Measurements from ENCODE around the gene ZFP57.
"Not testable (repeated sequence)": the region's sequence is repeated elsewhere in the genome, so short reads cannot be mapped to it uniquely, and the experiment has no call there.

Gene ZFP57

DNA sequence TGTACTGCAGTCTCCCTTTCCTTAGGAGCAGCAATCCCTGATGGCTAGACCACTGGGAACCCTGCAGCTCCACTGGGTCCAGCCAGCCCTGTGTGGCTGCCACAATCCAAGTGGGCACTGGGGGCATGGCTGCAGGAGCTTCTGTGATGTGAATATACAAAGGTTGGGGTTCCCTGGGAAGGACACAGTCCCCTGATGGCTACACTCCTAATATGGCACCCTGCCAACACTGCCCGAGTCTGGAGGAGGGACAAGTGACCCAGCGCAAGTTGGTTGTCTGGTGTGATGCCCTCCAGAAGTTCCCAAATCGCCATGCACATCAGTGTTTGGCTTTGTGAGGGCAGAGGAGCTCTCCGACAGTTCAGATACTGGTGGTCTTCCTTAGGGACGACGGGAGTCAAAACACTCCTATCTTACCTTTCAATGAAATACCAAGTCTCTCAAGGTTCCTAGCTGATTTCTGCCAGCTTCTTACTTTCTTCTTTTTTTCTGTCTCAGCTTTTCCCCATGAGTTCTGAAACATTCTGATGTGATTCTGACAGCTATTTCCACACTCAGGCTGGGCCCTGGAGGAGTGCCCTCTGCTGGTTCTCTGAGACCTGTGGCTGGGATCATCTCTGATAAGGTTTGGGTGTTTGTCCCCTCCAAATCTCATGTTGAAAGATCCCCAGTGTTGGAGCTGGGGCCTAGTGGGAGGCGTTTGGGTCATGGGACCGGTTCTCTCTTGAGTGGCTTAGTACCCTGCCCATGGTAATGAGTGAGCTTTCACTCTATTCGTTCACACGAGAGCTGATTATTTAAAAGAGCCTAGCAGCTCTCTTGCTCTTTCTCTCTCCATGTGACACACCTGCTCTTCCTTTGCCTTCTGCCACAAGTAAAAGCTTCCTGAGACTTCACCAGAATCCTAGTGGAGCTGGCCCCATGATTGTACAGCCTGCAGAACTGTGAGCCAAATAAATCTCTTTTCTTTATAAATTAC, 15.5 kb upstream of the ZFP57 start:
- in situ Hi-C loops (cut with MboI; ENCODE audit: low sequenced_read_pairs), result no loop called here

DNA sequence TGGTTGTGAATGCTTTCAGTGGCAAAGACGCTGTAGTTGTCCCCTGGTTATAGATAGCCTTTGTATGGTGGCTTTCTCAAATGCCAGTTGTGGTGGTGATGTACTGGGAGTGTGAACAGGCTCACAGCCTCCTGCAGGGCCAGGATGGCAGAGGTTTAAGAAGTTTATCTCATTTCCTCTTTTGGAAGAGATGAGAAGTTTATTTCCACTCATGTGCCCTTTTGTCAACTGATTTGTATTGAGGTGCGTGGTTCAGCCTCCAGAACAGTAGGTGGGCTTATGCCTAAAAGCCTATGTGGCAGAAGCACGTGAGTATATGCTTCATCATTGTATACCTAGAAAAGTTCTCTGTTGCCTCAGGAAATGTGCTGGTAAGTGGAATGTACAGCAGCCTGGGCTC, 13.7 kb upstream of the ZFP57 start:
- in situ Hi-C loops (cut with MboI; ENCODE audit: low sequenced_read_pairs), result no loop called here

GRCh38 chr6:29685718-29686326, 4.9 kb upstream of the ZFP57 start:
- in situ Hi-C loops (cut with MboI; ENCODE audit: low sequenced_read_pairs), result no loop called here

- in situ Hi-C loops (cut with MboI; ENCODE audit: low sequenced_read_pairs), result no loop called here
Observed at GRCh38 chr6:29681811-29682210, 859 bp upstream of the ZFP57 start.

GRCh38 chr6:29680416-29680815, 536 bp downstream of the ZFP57 start:
- in situ Hi-C loops (cut with MboI; ENCODE audit: low sequenced_read_pairs), result no loop called here

- in situ Hi-C loops (cut with MboI; ENCODE audit: low sequenced_read_pairs), result no loop called here
Observed at GRCh38 chr6:29679962-29680361, 990 bp downstream of the ZFP57 start.

DNA sequence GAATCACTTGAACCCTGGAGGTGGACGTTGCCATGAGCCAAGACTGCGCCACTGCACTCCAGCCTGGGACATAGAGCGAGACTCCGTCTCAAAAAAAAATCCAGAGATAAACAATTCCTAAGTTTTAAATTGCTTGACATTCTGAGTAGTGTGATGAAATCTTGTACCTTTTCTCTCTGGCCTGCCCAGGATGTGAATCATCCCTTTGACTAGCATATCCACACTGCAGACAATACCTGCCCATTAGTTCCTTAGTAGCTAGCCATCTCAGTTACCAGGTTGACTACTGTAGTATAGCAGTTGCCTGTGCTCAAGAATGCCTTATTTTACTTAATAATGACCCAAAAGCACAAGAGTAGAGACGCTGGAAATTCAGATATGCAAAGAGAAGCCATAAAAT, 2.8 kb downstream of the ZFP57 start:
- in situ Hi-C loops (cut with MboI; ENCODE audit: low sequenced_read_pairs), result no loop called here

DNA sequence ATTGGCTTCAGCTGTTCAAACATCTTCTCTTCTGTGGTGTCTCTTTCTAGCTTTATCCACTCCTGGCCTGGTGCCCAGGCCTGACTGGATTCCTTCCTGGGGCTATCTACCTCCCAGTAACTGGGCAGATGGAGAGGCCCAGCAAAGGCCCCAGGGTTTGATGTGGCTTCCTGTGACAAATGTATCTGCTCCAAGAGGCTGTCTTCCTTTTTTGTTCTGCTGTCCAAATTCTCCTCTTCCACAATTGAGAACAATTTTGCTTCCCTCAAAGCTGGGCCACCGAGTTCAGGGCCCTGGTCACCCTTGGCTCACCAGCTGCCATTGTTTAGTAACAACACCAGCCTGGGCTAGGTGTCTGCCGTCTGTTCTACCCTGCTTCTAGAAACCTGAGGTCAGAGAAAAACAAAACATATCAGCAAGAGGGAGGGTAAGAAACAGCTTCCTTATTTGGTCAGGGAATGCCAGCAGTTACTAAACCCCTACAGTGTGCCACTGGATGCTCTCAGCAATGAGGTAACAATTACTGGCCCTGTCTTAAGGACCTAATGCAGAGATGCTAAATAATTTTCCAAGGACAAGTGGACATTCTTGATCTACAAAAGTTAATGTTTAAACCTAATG, 3.9 kb downstream of the ZFP57 start:
- in situ Hi-C loops (cut with MboI; ENCODE audit: low sequenced_read_pairs), result no loop called here

DNA sequence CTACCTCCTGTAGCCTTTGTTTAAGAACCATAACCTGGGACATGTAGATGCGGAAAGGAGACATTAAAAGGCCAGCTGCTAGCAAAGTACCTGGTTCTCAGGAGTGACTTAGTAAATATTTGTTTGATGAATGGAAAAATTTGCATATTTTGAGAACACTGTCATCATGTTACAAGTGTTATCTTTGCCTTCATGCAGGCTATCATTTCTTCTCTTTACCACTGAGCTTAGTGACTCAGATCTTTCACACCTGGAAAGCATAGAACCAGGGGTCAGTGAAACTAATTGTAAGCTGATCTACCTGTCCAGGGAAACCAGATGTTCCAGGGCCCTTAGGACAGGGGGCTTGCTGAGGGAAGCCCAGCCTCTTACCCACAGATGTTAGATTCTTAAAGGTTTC, 5.4 kb downstream of the ZFP57 start:
- in situ Hi-C loops (cut with MboI; ENCODE audit: low sequenced_read_pairs), result no loop called here

DNA sequence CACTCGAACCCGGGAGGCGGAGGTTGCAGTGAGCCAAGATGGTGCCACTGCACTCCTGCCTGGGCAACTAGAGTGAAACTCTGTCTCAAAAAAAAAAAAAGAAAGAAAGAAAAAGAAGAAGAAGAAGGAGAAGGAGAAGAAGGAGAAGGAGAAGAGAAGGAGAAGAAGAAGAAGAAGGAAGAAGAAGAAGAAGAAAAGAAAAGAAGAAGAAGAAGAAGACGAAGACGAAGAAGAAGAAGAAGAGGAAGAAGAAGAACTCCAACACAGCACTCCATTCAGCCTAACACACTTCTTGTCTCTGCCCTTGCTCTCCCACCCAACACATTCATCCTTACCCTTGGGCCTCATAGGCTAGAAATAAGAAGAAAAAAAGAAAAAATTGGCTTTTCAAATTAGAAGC, 6.9 kb downstream of the ZFP57 start:
- in situ Hi-C loops (cut with MboI; ENCODE audit: low sequenced_read_pairs), result no loop called here

DNA sequence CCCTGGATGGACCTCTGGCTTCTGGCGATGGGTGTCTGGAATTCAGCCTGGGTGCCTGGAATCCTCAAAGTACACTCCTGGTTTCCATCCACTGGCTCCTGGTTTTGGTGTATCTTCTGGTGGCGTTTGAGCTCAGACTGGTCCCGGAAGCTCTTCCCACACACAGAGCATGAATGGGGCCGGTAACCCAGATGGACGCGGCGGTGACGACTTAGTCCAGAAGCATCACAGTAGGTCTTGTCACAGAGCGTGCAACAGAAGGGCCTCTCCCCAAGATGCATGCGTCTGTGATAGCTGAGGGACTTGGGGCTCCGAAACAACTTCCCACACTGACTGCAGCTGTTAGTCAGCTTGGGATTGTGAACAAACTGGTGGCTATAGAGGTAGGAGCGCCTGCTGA, 7.8 kb downstream of the ZFP57 start:
- in situ Hi-C loops (cut with MboI; ENCODE audit: low sequenced_read_pairs), result no loop called here

GRCh38 chr6:29672116-29672515, 8.8 kb downstream of the ZFP57 start:
- in situ Hi-C loops (cut with MboI; ENCODE audit: low sequenced_read_pairs), result not testable (repeated sequence)

DNA sequence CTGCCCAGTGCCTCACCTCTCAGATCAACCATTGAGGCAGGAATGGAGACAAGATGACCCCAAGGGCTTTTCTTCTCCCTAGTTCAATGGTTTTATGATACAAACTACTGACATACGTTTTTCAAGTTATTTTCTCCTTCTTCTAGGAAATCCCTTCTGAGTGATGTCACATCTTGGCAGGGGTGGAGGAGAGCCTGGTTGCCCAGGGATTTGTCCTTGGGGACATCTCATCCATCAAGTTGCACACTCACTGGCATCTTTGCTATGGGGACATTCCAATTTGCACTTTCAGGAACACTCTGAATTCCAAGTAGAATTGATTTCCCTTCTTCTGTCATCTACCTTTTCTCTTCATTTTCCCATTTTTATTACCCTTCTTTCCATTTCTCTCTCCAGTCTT, 9.9 kb downstream of the ZFP57 start:
- in situ Hi-C loops (cut with MboI; ENCODE audit: low sequenced_read_pairs), result no loop called here

DNA sequence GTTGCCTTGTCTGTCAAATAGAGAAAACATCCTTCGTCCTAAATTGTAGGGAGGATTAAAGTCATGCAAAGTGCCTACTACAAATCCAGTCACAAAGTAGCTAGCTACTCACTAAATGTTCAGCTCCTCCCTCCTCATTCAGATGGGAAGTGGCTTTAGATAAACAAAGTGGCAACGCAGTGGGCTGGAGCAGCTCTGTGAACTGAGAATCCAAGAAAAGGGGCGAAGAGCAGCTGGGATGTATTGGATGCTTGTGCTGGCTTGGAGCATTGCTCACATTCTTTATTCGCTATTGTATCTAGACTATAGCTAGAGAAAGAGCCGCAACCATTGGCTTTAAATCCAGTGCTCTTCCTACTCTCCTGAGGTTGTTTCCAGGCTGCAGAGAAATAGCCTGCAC, 13.8 kb downstream of the ZFP57 start:
- in situ Hi-C loops (cut with MboI; ENCODE audit: low sequenced_read_pairs), result no loop called here

GRCh38 chr6:29666826-29667130, 14.2 kb downstream of the ZFP57 start:
- in situ Hi-C loops (cut with MboI; ENCODE audit: low sequenced_read_pairs), result no loop called here

DNA sequence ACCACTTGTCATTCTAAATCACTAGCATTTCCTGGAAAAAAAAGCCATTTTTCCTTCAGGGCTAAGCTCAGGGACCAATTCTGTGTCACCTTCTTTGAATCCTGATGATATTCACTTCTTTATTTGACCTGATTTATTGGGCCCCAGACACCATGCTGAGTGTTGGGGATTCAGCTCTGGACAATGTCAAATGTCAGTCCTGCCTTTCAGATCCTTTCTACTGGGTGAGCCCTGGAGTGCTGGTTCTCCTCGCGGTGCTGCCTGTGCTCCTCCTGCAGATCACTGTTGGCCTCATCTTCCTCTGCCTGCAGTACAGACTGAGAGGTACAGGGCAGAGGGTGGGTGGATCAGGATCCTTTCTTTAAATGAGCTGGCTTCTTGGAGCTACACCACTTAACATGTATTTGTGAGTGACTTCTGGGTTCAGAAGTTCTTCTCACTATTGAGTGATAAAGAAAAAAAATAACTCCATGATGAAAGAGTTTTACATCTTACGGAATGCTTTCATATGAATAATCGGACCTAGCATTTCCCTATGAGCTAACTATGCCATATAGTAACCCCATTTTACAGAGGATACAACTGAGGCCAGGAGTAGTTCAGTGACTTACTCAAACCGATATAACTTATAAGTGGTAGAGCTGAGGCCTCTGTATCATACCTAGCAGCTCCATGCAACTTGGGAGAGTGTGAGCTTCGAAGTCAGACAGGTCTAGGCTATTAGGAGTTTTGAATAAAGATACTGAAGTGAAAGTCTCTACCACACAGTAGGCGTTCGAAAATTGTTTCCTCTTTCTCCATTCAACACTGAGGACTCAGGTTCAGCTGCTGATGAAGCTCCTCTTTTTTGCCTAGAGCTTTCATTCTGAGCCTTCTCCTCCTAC, 14.8 kb downstream of the ZFP57 start:
- in situ Hi-C loops (cut with MboI; ENCODE audit: low sequenced_read_pairs), result no loop called here

DNA sequence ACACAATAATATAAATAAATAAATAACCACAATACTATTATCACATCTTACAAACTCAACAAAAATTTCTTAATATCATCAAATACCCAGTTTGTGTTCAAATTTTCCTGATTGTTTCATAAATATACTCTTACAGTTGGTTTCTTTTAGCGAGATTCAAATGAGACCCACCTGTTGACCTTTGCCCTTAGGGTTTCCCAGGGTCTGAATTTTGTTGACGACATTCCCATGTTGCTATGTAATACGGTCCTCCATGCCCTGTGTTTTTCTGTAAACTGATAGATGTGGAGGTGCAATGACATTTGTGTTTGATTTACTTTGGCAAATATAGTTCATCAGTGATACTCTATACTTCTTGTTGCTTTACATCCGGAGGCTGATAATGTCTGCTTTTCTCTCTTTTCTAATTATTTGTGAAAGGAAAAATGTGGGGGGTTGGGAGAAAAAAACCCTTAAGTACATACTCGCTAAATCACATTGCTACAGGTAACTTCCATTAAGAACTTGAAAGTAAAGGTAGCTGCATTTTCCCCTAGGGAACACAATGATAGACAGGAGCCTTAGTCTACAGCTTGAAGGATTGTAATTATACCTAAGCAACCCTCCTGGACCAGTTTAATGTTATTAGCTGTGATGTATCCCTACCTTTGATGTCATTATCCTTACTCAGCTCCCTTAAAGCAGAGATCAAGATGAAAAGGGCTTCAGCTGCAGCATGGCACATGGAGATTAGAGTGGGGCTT, 17.5 kb downstream of the ZFP57 start:
- in situ Hi-C loops (cut with MboI; ENCODE audit: low sequenced_read_pairs), result no loop called here

- in situ Hi-C loops (cut with MboI; ENCODE audit: low sequenced_read_pairs), result not testable (repeated sequence)
Observed at GRCh38 chr6:29661502-29662141, 19.3 kb downstream of the ZFP57 start.

- in situ Hi-C loops (cut with MboI; ENCODE audit: low sequenced_read_pairs), result no loop called here
Observed at GRCh38 chr6:29661071-29661470, 19.9 kb downstream of the ZFP57 start.

DNA sequence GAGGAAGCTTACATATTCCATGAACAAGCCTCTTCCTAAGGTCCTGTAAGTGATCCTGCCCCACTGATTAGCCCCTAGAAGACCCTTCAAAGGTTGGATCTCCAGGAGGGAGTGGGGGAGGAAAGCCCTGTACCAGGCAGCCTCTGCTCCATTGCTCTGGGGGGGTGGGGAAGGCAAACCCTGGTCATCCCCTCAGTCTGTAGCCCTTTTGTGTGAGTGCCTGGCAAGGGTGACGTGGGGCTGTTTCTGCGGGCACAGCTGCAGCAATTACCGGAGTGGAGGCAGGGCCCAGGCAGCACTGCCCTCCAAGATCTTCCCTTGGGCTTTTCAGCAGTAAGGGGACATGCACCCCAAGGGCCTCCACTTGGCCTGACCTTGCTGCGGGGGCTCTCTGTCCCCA, 24.2 kb downstream of the ZFP57 start, which contains the start of gene MOG:
Gene MOG, plus strand, starts transcription at position 295 of the 400 bp plus-strand sequence. CDS start 118 bp downstream, outside the sequence.
- in situ Hi-C loops (cut with MboI; ENCODE audit: low sequenced_read_pairs), result no loop called here
